NCI-H1105 (cell line): ENCODE data around the gene DDN.

Experiments
- DNase-seq: peaks from one replicate; lab custom pipeline; 2025; lab: John Stamatoyannopoulos, UW

Gene DDN

DNA sequence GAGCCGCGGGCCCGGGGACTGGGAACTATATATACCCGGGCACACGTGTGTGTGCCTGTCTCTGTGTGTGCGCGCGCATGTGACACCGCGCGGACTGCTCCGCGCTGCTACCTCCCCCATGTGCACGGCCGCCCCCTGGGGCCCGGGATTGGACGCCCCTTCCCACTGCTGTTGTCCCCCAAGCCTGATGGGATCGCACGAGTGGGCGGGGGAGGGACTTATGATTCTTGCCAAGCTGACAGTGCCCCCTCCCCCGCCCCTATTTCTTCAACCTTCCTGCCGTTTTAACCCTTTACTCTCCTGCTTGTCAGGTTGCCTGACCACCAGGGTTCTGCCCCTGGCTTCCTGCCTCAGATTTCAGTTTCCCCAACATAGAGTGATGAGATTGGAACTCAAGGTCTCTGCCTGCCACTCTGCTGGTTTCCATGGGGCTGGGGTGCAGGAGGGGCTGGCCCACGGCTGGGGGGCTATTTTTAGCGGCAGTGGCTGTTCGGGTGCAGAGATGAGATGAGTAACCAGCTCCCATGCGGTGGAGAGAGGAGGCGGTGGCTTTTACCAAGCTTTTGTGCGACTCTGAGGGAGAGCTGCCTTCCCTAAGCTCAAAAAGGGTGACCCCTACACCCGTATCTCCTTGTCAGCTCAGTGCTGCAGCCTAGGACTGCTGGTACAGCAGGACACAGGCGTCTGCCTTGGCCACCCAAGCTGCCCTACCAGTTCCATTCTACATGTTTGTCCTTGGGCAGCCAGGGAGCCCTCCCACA, at the start of gene DDN:
DDN (minus strand) TSS at position 5 of the 761 bp plus-strand sequence. CDS start 88 bp downstream, outside the sequence.
- no peak for DNase-seq

DNA sequence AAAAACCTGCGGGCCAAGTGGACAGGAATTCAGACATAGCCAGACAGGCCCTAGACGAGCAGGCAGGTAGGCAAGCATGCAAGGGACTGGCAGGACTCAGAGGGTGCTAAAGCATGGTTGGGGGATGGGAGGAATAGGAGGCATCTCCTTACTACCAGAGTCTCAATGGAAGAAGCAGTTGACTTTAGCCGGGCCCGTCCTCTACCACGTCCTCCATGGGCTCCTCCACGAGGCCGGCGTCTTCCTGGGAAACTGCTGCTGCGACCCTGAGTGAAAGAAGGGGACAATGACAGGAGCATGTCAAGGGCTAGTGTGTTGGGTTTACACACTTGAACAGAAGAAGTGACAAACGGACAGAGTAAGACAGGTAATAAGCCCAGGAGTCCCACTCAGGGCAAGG, 49.8 kb upstream of the DDN start:
- no peak for DNase-seq

DNA sequence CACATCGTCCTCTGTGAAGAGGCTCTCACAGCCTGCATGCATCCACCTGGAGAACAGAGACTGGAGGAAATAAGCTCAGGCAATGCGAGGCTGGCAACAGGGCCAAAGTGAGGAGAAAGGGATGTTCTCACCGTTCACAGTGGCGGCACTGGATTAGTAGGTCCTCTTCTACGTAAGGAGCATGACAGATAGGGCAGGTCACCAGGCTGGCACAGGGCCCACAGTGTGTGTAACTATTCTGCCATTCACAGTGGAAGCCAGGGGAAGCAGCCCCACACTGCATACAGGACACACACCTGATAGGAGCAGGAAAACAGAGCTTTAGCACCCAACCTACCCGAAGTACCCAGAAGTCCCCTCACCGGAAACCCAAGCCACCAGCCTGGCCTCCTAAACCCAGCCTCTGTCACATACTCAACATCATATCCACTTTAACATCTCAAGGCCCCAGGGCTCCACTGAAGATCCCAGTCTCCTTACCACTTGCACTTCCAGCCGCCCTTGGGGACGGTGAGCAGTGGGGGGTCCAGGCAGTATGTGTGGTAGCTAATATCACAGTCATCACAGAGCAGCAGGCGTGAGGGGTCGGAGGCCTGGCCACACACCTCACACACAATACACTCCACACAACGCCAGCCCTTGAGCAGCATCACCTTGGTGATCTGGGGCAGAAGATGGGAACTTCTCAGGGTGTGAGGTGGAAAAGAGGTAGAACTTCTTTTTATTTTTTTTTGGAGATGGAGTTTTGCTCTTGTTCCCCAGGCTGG, 47.1 kb upstream of the DDN start:
- DNase-seq: no peak

DNA sequence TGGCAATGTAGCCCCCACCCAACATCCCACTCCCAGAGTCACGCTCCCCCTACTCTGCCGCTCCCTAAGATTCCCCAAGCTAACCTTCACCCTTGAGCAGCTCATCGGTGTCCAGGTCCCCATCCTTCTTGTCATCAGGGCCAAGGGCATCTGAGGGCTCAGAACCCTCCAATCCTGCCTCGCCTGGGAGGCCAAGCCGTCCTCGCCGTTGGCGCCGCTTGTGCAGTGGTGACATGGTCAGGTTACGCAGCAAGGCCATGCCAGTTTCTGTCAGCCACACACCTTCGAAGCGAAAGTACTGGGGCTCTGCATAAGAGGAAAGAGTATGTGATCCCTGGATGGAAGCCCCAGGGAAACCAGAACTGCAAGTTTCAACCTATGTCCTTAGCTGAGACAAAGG, 45.5 kb upstream of the DDN start:
- no peak for DNase-seq

DNA sequence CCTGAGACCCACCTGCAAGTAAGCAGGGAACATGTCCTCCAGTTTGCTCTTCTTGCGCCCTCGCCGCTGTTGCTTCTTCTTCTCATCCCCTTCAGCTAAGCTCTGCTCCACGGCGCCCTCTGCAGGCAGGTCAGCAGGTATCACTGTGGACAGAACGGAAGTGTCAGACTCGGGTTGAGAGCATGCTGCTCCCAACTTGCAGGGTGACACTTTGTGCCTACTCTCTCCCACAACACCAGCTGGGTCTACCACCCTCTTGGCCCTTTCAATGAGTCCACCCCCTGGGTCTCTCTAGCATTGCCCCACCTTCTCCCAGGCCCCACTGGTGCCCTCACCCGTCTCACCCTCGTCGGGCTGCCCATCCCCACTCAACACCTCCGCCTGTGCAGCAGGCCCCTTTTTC, 44.7 kb upstream of the DDN start:
- no peak for DNase-seq

DNA sequence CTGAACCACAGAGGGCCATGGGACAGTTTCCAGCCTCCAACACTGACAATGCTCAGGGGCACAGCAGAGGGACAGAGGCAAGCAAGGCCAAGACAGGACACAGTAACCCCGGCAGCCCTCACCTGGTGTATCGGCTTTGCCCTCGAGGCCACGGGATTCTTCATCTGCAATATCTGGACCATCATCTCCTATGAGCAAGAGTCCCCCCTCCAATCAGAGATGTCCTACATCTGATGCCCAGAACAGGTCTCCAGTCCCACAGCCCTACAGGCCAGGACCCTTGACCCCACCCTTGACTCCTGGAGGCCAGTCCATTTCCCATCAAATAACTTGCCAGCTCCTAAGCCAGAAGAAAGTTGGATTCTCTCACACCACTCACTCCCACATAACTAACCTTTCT, 44.1 kb upstream of the DDN start:
- no peak for DNase-seq

DNA sequence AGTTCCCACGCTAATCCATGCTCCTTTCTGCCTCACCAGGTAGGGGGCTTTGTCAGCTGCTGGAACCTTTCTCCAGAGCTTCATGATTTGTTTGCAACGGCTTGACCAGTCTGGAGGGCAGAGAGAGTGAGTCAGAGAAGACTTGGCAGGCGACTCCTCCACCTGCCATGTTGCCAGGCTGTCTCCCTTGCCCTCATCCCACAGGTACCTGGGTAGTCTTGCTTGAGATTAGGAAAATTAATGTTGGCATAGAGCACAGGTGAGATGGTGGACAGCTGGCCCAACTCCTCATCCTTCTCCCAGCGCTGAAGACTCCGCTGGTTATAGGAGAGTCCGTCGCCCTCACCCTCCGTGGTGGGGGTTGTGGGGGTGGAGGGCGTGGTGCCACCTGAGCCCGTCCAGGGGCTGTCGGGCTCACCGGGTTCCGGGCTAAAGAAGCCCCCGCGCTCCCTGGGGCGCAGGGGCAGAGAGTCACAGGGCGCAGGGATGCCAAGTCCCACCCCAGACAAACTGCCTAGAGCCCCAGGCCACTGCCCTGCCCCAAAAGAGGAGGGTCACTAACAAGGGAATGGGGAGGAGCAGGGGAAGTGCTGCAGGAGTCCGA, 42.8 kb upstream of the DDN start:
- no peak for DNase-seq

DNA sequence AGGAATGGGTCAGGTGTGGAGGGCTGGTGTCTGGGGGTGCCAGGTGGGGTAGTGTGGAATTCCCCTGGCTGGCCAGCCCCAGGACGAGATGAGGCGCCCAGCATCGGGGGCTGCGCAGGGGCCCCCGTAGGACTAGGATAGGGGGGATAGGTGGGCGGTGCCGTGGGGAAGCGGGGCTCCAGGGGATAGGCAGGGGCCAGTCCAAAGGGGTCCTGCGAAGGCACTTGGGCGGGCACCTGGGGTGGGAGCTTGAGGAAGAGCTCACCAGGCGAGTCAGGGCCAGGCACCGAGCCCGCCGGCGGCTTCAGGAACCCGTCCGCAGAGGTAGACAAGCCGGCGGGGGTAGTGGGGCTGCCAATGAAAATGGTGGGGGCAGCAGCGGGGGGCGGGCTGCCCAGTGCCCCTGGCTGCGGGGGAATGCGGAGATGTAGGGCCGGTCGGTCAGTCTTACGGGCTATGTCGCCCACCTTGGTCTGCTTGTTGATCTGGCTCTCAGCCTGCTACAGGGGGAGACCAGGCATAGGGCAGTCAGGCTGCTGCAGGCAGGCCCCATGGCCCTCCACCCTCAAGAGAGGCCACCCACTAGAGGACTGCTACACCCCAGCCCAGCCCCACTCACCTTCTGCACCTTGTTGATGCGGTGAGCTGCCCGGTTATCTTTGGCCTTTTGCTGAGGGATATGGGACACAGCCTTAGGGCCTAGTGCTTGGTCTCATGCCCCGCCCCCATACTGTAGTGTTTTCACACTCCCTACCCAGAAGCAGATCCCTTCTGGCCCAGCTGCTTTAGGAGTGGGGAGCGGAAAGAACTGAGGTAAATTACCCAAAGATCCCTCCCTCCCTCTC, 42.1 kb upstream of the DDN start:
- no peak for DNase-seq

DNA sequence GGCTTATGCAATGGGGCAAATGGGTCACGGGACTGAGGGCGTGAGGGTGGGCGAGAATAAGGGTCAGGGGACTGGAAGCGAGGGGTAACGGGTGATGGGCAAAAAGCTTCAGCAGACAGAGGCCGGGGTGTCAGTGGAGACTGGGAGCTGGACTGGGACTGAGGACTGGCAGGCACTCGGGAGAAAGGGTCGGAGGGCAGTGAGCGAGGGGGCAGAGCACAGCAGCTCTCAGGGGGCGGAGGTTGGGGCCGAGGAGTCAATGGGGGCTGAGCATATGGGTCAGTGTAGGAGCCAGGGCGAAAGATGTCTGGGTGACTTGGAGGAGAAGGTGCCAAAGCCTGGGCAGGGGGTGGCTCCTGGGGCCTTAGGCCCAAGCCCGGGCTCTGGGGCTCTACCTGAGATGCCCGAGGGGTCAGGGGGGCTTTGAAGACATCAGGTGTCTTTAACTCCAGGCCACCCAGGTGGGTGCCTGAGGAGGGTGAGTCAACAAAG, 41.2 kb upstream of the DDN start:
- DNase-seq: no peak

DNA sequence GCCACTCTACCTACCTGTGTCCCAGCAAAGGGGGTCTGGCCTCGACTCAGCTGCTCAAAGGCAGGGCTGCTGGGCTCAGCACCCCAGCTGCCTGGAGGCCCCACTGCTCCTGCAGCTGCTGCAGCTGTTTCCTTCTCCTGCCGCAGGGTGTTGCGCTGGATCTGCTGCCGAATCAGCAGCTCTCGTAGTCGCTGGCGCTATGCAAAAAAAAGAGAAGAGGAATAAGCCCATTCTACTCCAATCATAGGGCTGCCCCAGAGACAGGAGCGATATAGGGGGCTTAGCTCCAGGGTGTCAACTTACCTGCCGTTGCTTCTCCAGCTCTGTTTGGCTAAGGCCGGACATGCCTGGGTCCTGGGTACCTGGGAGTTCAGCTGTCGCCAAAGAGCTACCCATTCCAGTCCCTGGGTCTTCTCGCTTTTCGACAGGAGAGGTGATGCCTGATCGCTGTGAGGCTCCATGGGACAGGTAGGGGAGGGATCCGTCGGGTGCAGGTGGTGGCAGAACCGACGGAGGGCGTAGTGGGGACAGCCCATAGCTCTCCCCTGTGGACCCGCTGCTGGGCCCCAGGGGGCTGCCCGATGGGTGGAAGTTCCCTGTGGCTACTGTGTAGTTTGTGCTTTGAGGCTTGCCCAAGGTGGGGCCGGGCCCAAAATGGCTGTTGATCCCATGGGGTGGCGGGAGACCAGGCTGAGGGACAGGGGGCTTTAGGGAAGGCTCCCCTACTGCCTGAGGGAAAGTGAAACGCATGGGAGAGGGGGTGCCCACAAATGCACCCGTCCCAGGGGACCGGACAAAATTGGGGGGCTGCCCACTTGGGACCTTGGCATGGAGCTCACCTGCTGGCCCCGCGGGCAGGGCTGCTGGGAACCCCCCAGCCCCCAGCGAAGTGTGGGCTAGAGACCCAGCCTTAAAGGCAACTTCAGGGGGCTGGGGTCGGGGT, 40.5 kb upstream of the DDN start:
- DNase-seq: no peak

DNA sequence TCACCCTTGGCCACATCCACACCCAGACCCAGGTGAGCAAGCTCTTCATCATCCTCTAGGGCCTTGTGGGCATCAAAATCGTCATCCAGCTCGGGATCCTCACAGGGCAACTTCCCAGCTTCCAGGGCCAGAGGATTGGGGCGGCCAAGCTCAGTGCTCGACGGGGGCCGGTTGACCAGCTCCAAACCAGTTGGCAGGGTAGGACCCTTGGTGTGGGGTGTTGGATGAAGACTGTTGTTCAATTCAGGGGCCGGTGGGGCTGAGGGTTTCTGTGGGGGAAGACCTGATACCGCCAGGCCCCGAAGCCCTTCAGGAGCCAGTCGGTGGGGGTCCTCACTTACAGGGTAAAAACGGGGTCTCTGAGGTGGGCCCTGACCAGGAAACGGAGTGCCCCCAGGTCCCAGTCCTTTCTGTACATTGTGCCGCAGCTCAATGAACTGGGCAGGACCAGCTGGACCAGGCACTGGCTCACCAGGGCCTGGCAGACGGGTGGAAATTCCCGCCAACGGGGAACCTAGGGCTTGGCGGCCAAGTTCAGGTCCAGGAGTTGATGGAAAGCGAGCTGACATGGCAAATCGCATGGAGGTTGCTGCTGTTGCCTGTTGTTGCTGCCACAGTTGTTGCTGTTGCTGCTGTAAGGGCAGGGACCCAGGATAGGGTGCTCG, 39.2 kb upstream of the DDN start:
- DNase-seq: no peak

DNA sequence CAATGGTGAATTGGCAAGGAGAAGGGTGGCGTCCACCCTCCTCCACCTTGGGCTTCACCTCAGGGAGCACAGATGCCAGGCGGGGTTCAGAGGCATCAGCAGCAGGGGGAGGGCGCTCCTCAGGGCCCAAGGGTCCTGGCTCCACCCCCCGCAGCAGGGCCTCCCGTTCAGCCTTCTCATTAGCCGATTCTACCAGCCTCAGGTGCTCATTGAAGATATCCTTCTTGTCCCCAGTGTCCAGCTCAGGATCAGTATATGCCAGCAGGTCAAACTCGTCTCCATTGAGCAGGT, 38.7 kb upstream of the DDN start:
- DNase-seq: no peak

DNA sequence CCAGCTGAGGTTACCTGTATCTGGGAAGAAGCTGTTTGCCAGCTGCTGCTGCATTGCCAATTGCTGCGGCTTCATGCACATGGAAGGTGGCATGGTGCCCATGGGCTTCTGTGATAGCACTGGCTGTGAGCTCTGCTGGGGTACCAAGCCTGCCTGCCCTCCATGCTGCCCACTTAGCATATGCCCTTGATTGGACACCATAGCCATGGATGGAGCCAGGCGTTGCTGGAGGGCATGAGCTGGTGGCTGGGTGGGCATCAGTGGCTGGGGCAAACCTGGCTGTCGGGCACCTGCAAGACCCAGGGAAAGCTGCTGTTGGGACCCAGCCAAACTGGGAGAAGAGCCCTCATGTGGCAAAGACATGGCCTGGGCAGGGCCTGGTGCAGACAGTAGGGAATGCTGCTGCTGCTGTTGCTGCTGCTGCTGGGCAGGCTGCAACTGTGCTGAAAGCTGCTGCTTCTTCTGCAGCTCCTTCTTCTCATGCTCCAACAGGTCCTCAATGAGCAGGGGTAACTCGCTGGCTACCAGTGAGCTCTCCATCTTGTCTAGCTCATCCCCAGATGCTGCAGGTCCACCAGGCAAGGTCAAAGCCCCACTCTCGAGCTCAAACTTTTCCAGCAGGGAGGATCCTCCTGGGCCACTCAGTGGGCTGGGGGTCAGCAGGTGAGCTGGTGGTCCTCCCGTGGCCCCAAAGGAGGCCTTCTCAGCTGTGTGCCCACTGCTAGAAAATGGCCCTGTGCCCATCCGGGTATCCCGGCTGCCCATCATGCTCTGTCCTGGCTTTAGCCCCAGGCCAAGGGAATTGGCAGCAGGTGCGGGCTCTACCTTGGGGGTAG, 38.2 kb upstream of the DDN start:
- DNase-seq: no peak

DNA sequence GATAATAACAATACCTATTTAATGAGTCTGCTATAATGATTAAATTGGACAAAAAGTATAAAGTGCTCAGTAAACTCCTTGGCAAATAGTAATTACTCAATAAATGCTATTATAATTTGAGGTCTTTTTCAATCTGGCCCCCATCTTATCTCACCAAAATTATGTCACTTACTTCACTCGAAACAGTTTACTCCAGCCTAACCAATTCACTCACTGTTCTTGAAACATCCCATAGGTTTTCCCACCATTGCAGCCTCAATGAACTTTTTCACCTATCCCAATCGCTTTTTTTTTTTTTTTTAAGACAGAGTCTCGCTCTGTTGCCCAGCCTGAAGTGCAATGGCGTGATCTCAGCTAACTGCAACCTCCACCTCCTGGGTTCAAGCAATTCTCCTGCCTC, 36.9 kb upstream of the DDN start:
- no peak for DNase-seq

DNA sequence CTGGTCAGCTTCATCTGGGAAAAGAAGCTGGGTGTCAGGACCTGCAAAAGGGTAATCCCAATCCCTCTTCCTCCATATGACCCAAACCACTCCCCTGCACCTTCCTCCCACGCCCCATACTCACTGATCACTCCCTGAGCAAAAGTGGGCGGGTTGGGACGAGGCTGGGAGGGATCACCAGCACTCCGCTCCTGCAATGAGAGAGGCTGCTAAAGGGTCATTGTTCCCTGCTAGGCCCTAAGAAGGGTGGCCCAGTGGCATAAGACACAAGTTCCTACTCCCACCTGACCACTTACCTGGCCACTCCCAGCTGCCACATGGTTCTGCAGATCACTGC, 35.1 kb upstream of the DDN start:
- no peak for DNase-seq

DNA sequence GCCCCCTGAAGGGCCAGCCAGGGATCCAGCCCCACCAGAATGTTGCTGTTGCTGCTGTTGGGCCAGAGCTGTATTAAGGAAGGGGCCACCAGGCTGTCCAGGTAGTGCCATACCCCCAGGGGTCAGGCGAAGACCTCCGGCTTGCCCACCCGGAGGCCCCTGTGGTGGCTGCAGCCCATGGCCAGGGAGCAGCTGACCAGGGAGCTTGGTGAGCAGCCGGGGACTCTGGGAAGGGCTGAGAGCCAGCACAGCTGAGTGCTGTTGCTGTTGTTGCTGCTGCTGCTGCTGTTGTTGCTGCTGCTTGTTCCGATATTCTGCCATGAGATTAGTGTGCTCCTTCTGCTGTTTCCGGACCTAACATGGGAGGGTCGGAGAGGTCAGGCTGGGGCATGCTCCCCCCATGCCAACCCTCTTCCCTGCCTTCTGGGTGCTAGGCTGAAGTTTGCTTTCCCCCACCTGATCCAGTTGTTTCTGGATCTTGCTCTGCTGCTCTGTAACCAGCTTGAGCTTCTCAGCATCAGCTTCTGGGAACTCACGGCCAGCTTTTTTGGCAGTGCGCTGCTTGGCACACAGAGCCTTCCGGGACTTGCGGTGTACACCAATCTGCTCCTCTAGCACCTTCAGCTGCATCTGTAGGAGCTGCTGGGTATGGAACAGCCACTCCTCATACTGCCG, 34.6 kb upstream of the DDN start:
- DNase-seq: no peak

DNA sequence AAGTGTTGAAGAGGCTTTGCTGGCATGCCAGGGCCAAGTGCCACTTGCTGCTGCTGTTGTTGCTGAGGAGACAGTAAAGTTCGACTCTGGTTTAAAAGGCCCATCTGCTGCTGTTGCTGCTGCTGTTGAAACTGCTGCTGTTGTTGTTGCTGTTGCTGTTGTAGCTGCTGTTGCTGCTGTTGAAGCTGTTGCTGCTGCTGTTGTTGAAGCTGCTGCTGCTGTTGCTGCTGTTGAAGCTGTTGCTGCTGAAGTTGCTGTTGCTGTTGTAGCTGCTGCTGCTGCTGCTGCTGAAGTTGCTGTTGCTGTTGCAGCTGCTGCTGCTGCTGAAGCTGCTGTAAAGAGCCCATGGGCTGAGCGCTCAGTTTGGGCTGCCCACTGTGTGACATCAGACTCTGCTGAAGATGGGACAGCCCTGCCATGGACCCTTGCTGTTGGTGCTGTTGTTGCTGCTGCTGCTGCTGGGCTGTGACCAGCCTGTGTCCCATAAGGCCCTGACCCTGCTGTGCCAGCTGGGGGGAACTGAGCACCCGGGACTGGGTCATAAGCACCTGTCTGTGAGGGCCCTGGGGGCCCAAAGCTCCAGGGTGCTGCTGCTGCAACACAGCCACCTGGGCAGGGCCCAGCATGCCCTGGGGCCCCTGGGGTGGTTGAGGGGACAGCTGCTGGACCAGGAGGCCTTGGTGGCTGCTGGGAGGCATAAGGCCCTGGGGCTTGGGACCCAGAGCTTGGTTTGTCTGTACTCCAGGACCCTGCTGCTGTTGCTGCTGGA, 33.7 kb upstream of the DDN start:
- DNase-seq: no peak

DNA sequence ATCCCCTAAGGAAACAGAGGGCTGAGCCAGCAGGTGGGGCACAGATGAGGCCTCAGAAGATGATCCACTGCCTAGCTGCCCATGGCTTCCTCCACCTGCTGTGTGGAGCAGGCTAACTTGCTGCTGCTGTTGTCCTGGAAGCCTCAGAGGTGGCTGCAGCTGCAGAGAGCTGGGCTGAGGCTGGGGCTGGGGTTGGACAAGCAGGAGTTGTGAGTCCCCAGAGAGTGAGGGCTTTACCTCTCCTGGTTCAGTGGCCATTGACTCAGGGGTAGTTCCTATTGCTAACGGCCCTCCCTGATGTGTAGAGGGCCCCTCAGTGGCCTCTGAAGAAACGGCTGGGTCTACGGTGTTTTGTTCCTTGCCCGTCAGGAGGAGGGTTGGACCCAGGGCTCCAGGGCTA, 33.1 kb upstream of the DDN start:
- no peak for DNase-seq
